Caco-2 (cell line): Measurements from ENCODE around the gene IBTK. TPM values are rescaled to one million over a fixed set of nuclear protein-coding genes. Genes with fewer than 3 reads are reported as not detected.

ENCODE experiments used
- BruUV-seq: library from RNA; stranded (reverse); fragments of 400-500 nt; replicated peaks from 2 replicates; lab custom pipeline; 2021; lab: Mats Ljungman, UMichigan
- CTCF ChIA-PET: fragments of 300-600 bp; sonication (Branson Sonifier 250); formaldehyde crosslinking; loops from one replicate; lab custom pipeline; 2022; ENCODE audit warnings: antibody characterized with exemption; lab: Charles Lee
- POLR2A ChIA-PET: fragments of 300-600 bp; sonication (Branson Sonifier 250); formaldehyde crosslinking; loops from one replicate; lab custom pipeline; 2022; ENCODE audit warnings: antibody characterized with exemption; lab: Charles Lee
- DNase-seq, 2 experiments: peaks; one replicate each; pipeline versions ENCODE4 v3.0.0 to v3.0.0-alpha.2; 2020 to 2022
- H3K27me3 ChIP-seq: replicated peaks from 2 replicates; pipeline ENCODE4 v1.6.0; 2011; ENCODE audit warnings: low read length; ENCODE audit not compliant: control insufficient read depth, insufficient read depth
- H3K36me3 ChIP-seq: 2 replicates; pipeline ENCODE4 v1.5.1; 2011; ENCODE audit warnings: low read length; ENCODE audit not compliant: control insufficient read depth, insufficient read depth
- H3K4me1 ChIP-seq: fragments of 250-450 bp; sonication (Bioruptor Pico); 2 replicates; pipeline ENCODE4 v1.5.1; 2020; ENCODE audit warnings: mild to moderate bottlenecking
- H3K4me3 ChIP-seq: 2 replicates; pipeline ENCODE4 v1.5.1; 2011; ENCODE audit warnings: low read depth, mild to moderate bottlenecking, control low read depth, low read length
- H3K9me3 ChIP-seq: fragments of 250-450 bp; sonication (Bioruptor Pico); 2 replicates; pipeline ENCODE4 v1.5.1; 2020; ENCODE audit warnings: mild to moderate bottlenecking, moderate library complexity
- H3K27ac Mint-ChIP-seq: one replicate; pipeline ENCODE4 v1.8.0; 2022; ENCODE audit warnings: mixed read lengths; ENCODE audit not compliant: unreplicated experiment
- H3K27me3 Mint-ChIP-seq: one replicate; pipeline ENCODE4 v1.8.0; 2022; ENCODE audit warnings: mixed read lengths; ENCODE audit not compliant: insufficient read depth, unreplicated experiment
- H3K36me3 Mint-ChIP-seq: one replicate; pipeline ENCODE4 v1.8.0; 2022; ENCODE audit warnings: mild to moderate bottlenecking, mixed read lengths; ENCODE audit not compliant: insufficient read depth, unreplicated experiment
- H3K4me1 Mint-ChIP-seq: one replicate; pipeline ENCODE4 v1.8.0; 2022; ENCODE audit warnings: low read depth, mixed read lengths; ENCODE audit not compliant: unreplicated experiment
- H3K4me3 Mint-ChIP-seq: one replicate; pipeline ENCODE4 v1.8.0; 2022; ENCODE audit warnings: mild to moderate bottlenecking, moderate library complexity, mixed read lengths; ENCODE audit not compliant: unreplicated experiment
- H3K9me3 Mint-ChIP-seq: one replicate; pipeline ENCODE4 v1.8.0; 2022; ENCODE audit warnings: mixed read lengths; ENCODE audit not compliant: unreplicated experiment
- intact Hi-C: fragments of 100-400 bp; cut with micrococcal nuclease; formaldehyde crosslinking; loops from one replicate; pipeline ENCODE4 v1.10.0; 2022; ENCODE audit not compliant: unreplicated experiment
- total RNA-seq: library from RNA; stranded (reverse); gene quantifications from 2 replicates; pipeline ENCODE4 v1.2.3, GENCODE V29; 2022
- TF ChIP-seq, protein P1 (sequence below), 2 experiments: fragments of 200-600 bp in 1 of 2; IDR thresholded peaks; 1 replicate in 1 of 2; 2 replicates in 1 of 2; pipeline versions ENCODE4 v1.5.1 to v1.8.0; 2011 to 2022; ENCODE audit warnings: antibody characterized with exemption in 1 of 2, control low read depth in 1 of 2, inconsistent platforms in 1 of 2, low read depth in 1 of 2, low read length in 1 of 2, mild to moderate bottlenecking in 1 of 2, moderate library complexity in 1 of 2; ENCODE audit not compliant: insufficient read depth in 1 of 2, severe bottlenecking in 1 of 2, unreplicated experiment in 1 of 2

IBTK gene
- total RNA-seq, 1 experiment from 2014 or later, result 29.4 TPM

DNA sequence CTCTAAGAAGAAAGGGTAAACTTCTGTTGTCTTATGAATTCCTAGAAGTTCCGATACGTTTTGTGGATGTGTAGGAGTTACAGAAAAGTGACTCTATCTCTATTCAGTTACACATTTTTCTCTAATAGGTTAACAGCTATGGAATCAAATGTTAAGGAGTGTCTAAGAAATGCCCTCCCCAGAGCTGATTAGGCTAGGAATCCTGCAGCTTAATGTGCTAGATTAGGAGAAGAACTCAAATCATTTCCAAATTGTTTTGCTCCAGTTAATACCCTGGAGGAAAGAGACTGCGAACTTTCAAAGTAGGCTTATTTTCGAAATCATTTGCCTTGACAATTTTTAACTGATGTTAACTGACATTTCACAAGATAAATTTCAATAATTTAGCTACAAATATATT lies 51.9 kb downstream of the IBTK start:
- Mint-ChIP-seq H3K27me3 (no peaks in the 10 kb centered on the region), H3K4me3 (no peak overlapping the region), H3K9me3 (no peaks in the 10 kb centered on the region), H3K4me1 (no peaks in the 10 kb centered on the region), H3K27ac (no peak overlapping the region), H3K36me3 (peaks cover 34% of the 10 kb centered on the region)
- POLR2A ChIA-PET, result no interaction called here
- no peaks in the 10 kb centered on the region for H3K27me3 ChIP-seq
- intact Hi-C loops, result no loop called here
- no peaks in the 10 kb centered on the region for H3K9me3 ChIP-seq
- no peak overlapping the region for H3K4me3 ChIP-seq
- DNase-seq, result no peak
- H3K36me3 ChIP-seq, result no peaks in the 10 kb centered on the region
- CTCF ChIA-PET, result no interaction called here
- BruUV-seq, result no TSS peak
- TF ChIP-seq, protein P1, sequence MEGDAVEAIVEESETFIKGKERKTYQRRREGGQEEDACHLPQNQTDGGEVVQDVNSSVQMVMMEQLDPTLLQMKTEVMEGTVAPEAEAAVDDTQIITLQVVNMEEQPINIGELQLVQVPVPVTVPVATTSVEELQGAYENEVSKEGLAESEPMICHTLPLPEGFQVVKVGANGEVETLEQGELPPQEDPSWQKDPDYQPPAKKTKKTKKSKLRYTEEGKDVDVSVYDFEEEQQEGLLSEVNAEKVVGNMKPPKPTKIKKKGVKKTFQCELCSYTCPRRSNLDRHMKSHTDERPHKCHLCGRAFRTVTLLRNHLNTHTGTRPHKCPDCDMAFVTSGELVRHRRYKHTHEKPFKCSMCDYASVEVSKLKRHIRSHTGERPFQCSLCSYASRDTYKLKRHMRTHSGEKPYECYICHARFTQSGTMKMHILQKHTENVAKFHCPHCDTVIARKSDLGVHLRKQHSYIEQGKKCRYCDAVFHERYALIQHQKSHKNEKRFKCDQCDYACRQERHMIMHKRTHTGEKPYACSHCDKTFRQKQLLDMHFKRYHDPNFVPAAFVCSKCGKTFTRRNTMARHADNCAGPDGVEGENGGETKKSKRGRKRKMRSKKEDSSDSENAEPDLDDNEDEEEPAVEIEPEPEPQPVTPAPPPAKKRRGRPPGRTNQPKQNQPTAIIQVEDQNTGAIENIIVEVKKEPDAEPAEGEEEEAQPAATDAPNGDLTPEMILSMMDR (IDR thresholded peaks at IDR 0.05; ENCODE audit: insufficient read depth in 1 of 2, low read depth in 1 of 2, low read length in 1 of 2, severe bottlenecking in 1 of 2, unreplicated experiment in 1 of 2), result no peak
- H3K4me1 ChIP-seq, result no peaks in the 10 kb centered on the region

DNA sequence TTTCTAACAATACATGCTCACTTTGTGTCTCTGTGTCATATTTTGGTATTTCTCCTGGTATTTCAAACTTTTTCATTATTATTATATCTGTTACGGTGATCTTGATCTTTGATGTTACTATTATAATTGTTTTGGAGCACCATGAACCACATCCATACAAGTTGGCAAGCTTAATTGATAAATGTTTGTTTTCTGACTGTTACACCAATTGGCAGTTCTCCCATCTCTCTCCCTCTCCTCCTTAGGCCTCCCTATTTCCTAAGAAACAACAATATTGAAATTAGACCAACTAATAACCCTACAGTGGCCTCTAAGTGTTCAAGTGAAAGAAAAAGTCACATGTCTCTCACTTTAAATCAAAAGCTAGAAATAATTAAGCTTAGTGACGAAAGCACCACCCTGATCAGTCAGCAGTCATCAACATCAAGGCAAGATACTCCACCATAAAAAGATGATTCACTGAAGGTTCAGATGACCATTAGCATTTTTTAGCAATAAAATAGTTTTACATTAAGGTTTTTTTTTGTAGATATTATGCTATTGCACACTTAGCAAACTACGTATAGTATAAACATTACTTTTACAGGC lies 61.5 kb downstream of the IBTK start:
- CTCF ChIA-PET, result no interaction called here
- POLR2A ChIA-PET, result no interaction called here
- Mint-ChIP-seq H3K27me3 (no peaks in the 10 kb centered on the region), H3K4me1 (no peaks in the 10 kb centered on the region), H3K4me3 (no peak overlapping the region), H3K36me3 (peaks cover 43% of the 10 kb centered on the region), H3K9me3 (no peaks in the 10 kb centered on the region), H3K27ac (no peak overlapping the region)
- H3K9me3 ChIP-seq, result no peaks in the 10 kb centered on the region
- H3K27me3 ChIP-seq, result no peaks in the 10 kb centered on the region
- TF ChIP-seq, protein P1 (IDR thresholded peaks at IDR 0.05; ENCODE audit: insufficient read depth in 1 of 2, low read depth in 1 of 2, low read length in 1 of 2, severe bottlenecking in 1 of 2, unreplicated experiment in 1 of 2), result no peak
- no peaks in the 10 kb centered on the region for H3K4me1 ChIP-seq
- H3K36me3 ChIP-seq, result no peaks in the 10 kb centered on the region
- BruUV-seq, result no TSS peak
- DNase-seq, result no peak
- no peak overlapping the region for H3K4me3 ChIP-seq
- intact Hi-C loops, result no loop called here

DNA sequence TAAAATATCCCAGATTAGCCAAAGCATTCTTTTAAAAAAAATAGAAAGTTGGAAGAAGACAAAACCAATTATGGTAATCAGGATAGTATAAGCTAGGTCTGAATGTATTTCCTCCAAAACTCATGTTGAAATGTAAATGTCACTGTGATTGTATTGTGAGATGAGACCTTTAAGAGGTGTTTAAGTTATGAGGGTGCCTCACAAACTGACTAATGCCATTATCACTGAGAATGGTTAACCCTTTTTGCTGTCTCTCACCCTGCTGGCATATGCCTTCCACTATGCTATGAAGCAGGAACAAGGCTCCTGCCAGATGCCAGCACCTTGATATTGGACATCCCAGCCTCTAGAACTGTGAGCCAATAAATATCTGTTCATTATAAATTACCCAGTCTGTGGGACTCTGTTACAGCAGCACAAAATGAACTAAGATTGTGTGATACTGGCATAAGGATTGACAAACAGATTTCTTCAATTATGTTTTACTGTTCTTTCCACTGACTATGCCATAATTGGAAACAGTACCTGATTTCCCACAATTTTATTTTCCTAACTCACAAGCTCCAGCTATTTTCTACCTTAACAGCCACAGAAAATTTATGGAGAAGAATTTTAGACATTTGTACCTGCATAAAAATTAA lies 63.8 kb downstream of the IBTK start:
- Histone ChIP-seq H3K27me3 (no peaks in the 10 kb centered on the region), H3K4me1 (peaks cover 10% of the 10 kb centered on the region), H3K9me3 (no peaks in the 10 kb centered on the region), H3K4me3 (no peak overlapping the region), H3K36me3 (no peaks in the 10 kb centered on the region)
- no peak for DNase-seq
- no peaks in the 10 kb centered on the region for H3K27me3 Mint-ChIP-seq
- no peak overlapping the region for H3K4me3 Mint-ChIP-seq
- TF ChIP-seq, protein P1 (IDR thresholded peaks at IDR 0.05; ENCODE audit: insufficient read depth in 1 of 2, low read depth in 1 of 2, low read length in 1 of 2, severe bottlenecking in 1 of 2, unreplicated experiment in 1 of 2), result no peak
- BruUV-seq, result no TSS peak
- ChIA-PET POLR2A (no interaction called here), CTCF (no interaction called here)
- H3K27ac Mint-ChIP-seq, result no peak overlapping the region
- H3K4me1 Mint-ChIP-seq, result peaks cover 11% of the 10 kb centered on the region
- H3K36me3 Mint-ChIP-seq, result peaks cover 35% of the 10 kb centered on the region
- intact Hi-C loops, result no loop called here
- H3K9me3 Mint-ChIP-seq, result no peaks in the 10 kb centered on the region
